Bronchial epithelial cell (primary cell): Measurements from ENCODE around the gene CDH24. TPM values are rescaled to one million over a fixed set of nuclear protein-coding genes. Genes with fewer than 3 reads are reported as not detected.
A peak's percentile ranks its signal among the peaks of the same experiment; 100 is the strongest.
"Not testable (repeated sequence)": the region's sequence is repeated elsewhere in the genome, so short reads cannot be mapped to it uniquely, and the experiment has no call there.

Experiments used
- DNase-seq: peaks from one replicate; pipeline ENCODE4 v3.0.0-alpha.2; 2010; ENCODE audit warnings: low read depth
- FAIRE-seq: peaks from 2 replicates; lab custom pipeline; 2011; peaks lifted over from hg19 to GRCh38; lab: Jason Lieb, UNC
- H3K27me3 ChIP-seq: 2 replicates; pipeline ENCODE4 v1.5.1; 2011; ENCODE audit warnings: low read length; ENCODE audit not compliant: control insufficient read depth, insufficient read depth
- H3K36me3 ChIP-seq: 2 replicates; pipeline ENCODE4 v1.5.1; 2011; ENCODE audit warnings: low read length; ENCODE audit not compliant: control insufficient read depth, insufficient read depth
- H3K4me3 ChIP-seq: 2 replicates; pipeline ENCODE4 v1.5.1; 2011; ENCODE audit warnings: mild to moderate bottlenecking, low read depth, low read length, control low read depth
- CTCF ChIP-seq: IDR thresholded peaks from 2 replicates; pipeline ENCODE4 v1.5.1; 2011; ENCODE audit warnings: mild to moderate bottlenecking, moderate library complexity, low read length, control low read depth, inconsistent platforms; ENCODE audit not compliant: insufficient read depth, severe bottlenecking
- total RNA-seq: library from RNA; depleted of rRNA; stranded (reverse); fragments of >200 nt; gene quantifications from 2 replicates; pipeline ENCODE4 v1.2.1, GENCODE V29; 2014

Gene CDH24
- total RNA-seq, 1 donor from 2014 or later: 2.9 TPM

GRCh38 chr14:23009483-23009938 is 47.8 kb downstream of the CDH24 start:
- Histone ChIP-seq H3K4me3 (peak overlapping the region; percentile 49), H3K27me3 (no peaks in the 10 kb centered on the region), H3K36me3 (no peaks in the 10 kb centered on the region)
- TF ChIP-seq CTCF: no peak
- FAIRE-seq (no peak), DNase-seq (no peak)

GRCh38 chr14:23008831-23009230 is 48.5 kb downstream of the CDH24 start:
- no peaks in the 10 kb centered on the region for H3K36me3 ChIP-seq
- no peak overlapping the region for H3K4me3 ChIP-seq
- H3K27me3 ChIP-seq: no peaks in the 10 kb centered on the region
- DNase-seq (no peak), FAIRE-seq (no peak)
- no peak for TF ChIP-seq CTCF

- H3K4me3 ChIP-seq: peak overlapping the region; percentile 64
- TF ChIP-seq CTCF: peak; percentile 32
- peak; percentile 94 for DNase-seq
- H3K27me3 ChIP-seq: no peaks in the 10 kb centered on the region
- FAIRE-seq: no peak
- no peaks in the 10 kb centered on the region for H3K36me3 ChIP-seq
Measured at GRCh38 chr14:23006544-23007419, 50.5 kb downstream of the CDH24 start.

GRCh38 chr14:23006188-23006534 is 51.2 kb downstream of the CDH24 start:
- DNase-seq (no peak), FAIRE-seq (no peak)
- no peaks in the 10 kb centered on the region for H3K27me3 ChIP-seq
- H3K4me3 ChIP-seq: peak overlapping the region; percentile 64
- no peak for TF ChIP-seq CTCF
- H3K36me3 ChIP-seq: no peaks in the 10 kb centered on the region

- peak; percentile 13 for DNase-seq
- Histone ChIP-seq H3K36me3 (no peaks in the 10 kb centered on the region), H3K4me3 (no peak overlapping the region), H3K27me3 (no peaks in the 10 kb centered on the region)
- no peak for TF ChIP-seq CTCF
- FAIRE-seq: no peak
Measured at GRCh38 chr14:23005451-23006187, 51.7 kb downstream of the CDH24 start.

- FAIRE-seq, H3K36me3 ChIP-seq, H3K4me3 ChIP-seq, H3K27me3 ChIP-seq: not testable (repeated sequence)
- DNase-seq: peak; percentile 26
Measured at GRCh38 chr14:23004274-23004673, 53.0 kb downstream of the CDH24 start.
